Fibroblast of lung (primary cell): ENCODE data around the gene PEX13.
"Not testable (repeated sequence)": the region's sequence is repeated elsewhere in the genome, so short reads cannot be mapped to it uniquely, and the experiment has no call there.

Experiments used
- CTCF ChIP-seq, 2 donors: IDR thresholded peaks in 1 of 2; conservative IDR thresholded peaks in 1 of 2; 1 replicate in 1 of 2; 2 replicates in 1 of 2; pipeline ENCODE4 v1.5.1; 2011 to 2012; ENCODE audit warnings: low read length in 2 of 2, control low read depth in 1 of 2, inconsistent platforms in 1 of 2, low read depth in 1 of 2, mild to moderate bottlenecking in 1 of 2
- EZH2 ChIP-seq: IDR thresholded peaks from 2 replicates; pipeline ENCODE4 v1.5.1; 2012; ENCODE audit warnings: low read length, control low read depth, mild to moderate bottlenecking; ENCODE audit errors: missing control alignments

- TF ChIP-seq CTCF (conservative IDR thresholded peaks at IDR 0.05 in 1 of 2, IDR thresholded peaks at IDR 0.05 in 1 of 2; ENCODE audit: low read depth in 1 of 2, low read length in 2 of 2); EZH2: not testable (repeated sequence)
Measured at GRCh38 chr2:60987656-60988055, 29.9 kb upstream of the PEX13 start.
